ENCODE data around the gene GATA2. TPM values are rescaled to one million over a fixed set of nuclear protein-coding genes. Genes with fewer than 3 reads are reported as not detected.

GATA2 gene
- total RNA-seq, 6 experiments from 2014 or later, result 71.0 to 97.5 (median 79.6) TPM

- Mint-ChIP-seq H3K36me3 (ENCODE audit: low read depth) (no peaks in the 10 kb centered on the region), H3K27me3 (ENCODE audit: insufficient read depth) (peaks cover 33% of the 10 kb centered on the region), H3K4me1 (ENCODE audit: low read depth) (no peaks in the 10 kb centered on the region), H3K4me3 (no peak overlapping the region), H3K9me3 (no peaks in the 10 kb centered on the region), H3K27ac (no peak overlapping the region)
- TF ChIP-seq CTCF (IDR thresholded peaks at IDR 0.05), result no peak
- DNase-seq, result no peak
These were observed 28.3 kb downstream of the GATA2 start for GRCh38 chr3:128464702-128465101.

GRCh38 chr3:128464188-128464587, 28.8 kb downstream of the GATA2 start:
- peaks cover 33% of the 10 kb centered on the region for H3K27me3 Mint-ChIP-seq (ENCODE audit: insufficient read depth)
- H3K9me3 Mint-ChIP-seq, result no peaks in the 10 kb centered on the region

GRCh38 chr3:128463771-128464170, 29.2 kb downstream of the GATA2 start:
- H3K36me3 Mint-ChIP-seq (ENCODE audit: low read depth), result no peaks in the 10 kb centered on the region
- TF ChIP-seq CTCF (IDR thresholded peaks at IDR 0.05), result no peak
- no peaks in the 10 kb centered on the region for H3K9me3 Mint-ChIP-seq
- H3K4me1 Mint-ChIP-seq (ENCODE audit: low read depth), result no peaks in the 10 kb centered on the region
- H3K27ac Mint-ChIP-seq, result no peak overlapping the region
- no peak overlapping the region for H3K4me3 Mint-ChIP-seq
- no peak for DNase-seq
- peaks cover 35% of the 10 kb centered on the region for H3K27me3 Mint-ChIP-seq (ENCODE audit: insufficient read depth)

More at GRCh38 chr3:128464188-128464587, 28.8 kb downstream of the GATA2 start:
- TF ChIP-seq CTCF (IDR thresholded peaks at IDR 0.05), result no peak
- no peaks in the 10 kb centered on the region for H3K4me1 Mint-ChIP-seq (ENCODE audit: low read depth)
- no peak for DNase-seq
- no peak overlapping the region for H3K4me3 Mint-ChIP-seq
- no peaks in the 10 kb centered on the region for H3K36me3 Mint-ChIP-seq (ENCODE audit: low read depth)
- H3K27ac Mint-ChIP-seq, result no peak overlapping the region

- Mint-ChIP-seq H3K4me3 (no peak overlapping the region), H3K36me3 (ENCODE audit: low read depth) (no peaks in the 10 kb centered on the region), H3K27me3 (ENCODE audit: insufficient read depth) (peaks cover 32% of the 10 kb centered on the region), H3K9me3 (no peaks in the 10 kb centered on the region), H3K4me1 (ENCODE audit: low read depth) (no peaks in the 10 kb centered on the region), H3K27ac (no peak overlapping the region)
- DNase-seq, result no peak
- no peak for TF ChIP-seq CTCF (IDR thresholded peaks at IDR 0.05)
These were observed 29.6 kb downstream of the GATA2 start for GRCh38 chr3:128463354-128463753.

- Mint-ChIP-seq H3K4me3 (no peak overlapping the region), H3K27ac (no peak overlapping the region), H3K4me1 (ENCODE audit: low read depth) (no peaks in the 10 kb centered on the region), H3K27me3 (ENCODE audit: insufficient read depth) (peaks cover 36% of the 10 kb centered on the region), H3K36me3 (ENCODE audit: low read depth) (no peaks in the 10 kb centered on the region), H3K9me3 (no peaks in the 10 kb centered on the region)
- no peak for TF ChIP-seq CTCF (IDR thresholded peaks at IDR 0.05)
- DNase-seq, result no peak
These were observed 30.1 kb downstream of the GATA2 start for GRCh38 chr3:128462931-128463330.

- Mint-ChIP-seq H3K27me3 (ENCODE audit: insufficient read depth) (peaks cover 40% of the 10 kb centered on the region), H3K36me3 (ENCODE audit: low read depth) (no peaks in the 10 kb centered on the region), H3K4me3 (no peak overlapping the region), H3K9me3 (no peaks in the 10 kb centered on the region), H3K27ac (no peak overlapping the region), H3K4me1 (ENCODE audit: low read depth) (no peaks in the 10 kb centered on the region)
- DNase-seq, result no peak
- no peak for TF ChIP-seq CTCF (IDR thresholded peaks at IDR 0.05)
These were observed 30.6 kb downstream of the GATA2 start for GRCh38 chr3:128462341-128462910.
